ENCODE data around the gene NCSTN.

NCSTN gene

GRCh38 chr1:160400646-160401486 lies 57.7 kb downstream of the NCSTN start:
- H3K4me3 ChIP-seq (ENCODE audit: low read depth, low read length), result peak overlapping the region; percentile 59
- no peak for DNase-seq (ENCODE audit: low read depth)

- DNase-seq (ENCODE audit: low read depth), result no peak
- H3K4me3 ChIP-seq (ENCODE audit: low read depth, low read length), result peak overlapping the region; percentile 59
Observed at GRCh38 chr1:160401487-160401805, 58.3 kb downstream of the NCSTN start.

- no peak overlapping the region for H3K4me3 ChIP-seq (ENCODE audit: low read depth, low read length)
- no peak for DNase-seq (ENCODE audit: low read depth)
Observed at GRCh38 chr1:160402001-160402795, 59.0 kb downstream of the NCSTN start.

- DNase-seq (ENCODE audit: low read depth), result no peak
- H3K4me3 ChIP-seq (ENCODE audit: low read depth, low read length), result no peak overlapping the region
Observed at GRCh38 chr1:160403244-160403643, 60.1 kb downstream of the NCSTN start.

- no peak for DNase-seq (ENCODE audit: low read depth)
- no peak overlapping the region for H3K4me3 ChIP-seq (ENCODE audit: low read depth, low read length)
Observed at GRCh38 chr1:160404094-160404493, 60.9 kb downstream of the NCSTN start.

GRCh38 chr1:160405331-160405877 lies 62.2 kb downstream of the NCSTN start:
- no peak for DNase-seq (ENCODE audit: low read depth)
- H3K4me3 ChIP-seq (ENCODE audit: low read depth, low read length), result no peak overlapping the region

GRCh38 chr1:160406131-160406968 lies 63.2 kb downstream of the NCSTN start:
- DNase-seq (ENCODE audit: low read depth), result no peak
- no peak overlapping the region for H3K4me3 ChIP-seq (ENCODE audit: low read depth, low read length)

GRCh38 chr1:160407839-160408801 lies 64.9 kb downstream of the NCSTN start:
- no peak for DNase-seq (ENCODE audit: low read depth)

More at GRCh38 chr1:160407839-160408801, 64.9 kb downstream of the NCSTN start:
- H3K4me3 ChIP-seq (ENCODE audit: low read depth, low read length), result no peak overlapping the region
